ENCODE results near the gene JARID2. TPM values are rescaled to one million over a fixed set of nuclear protein-coding genes. Genes with fewer than 3 reads are reported as not detected.

The JARID2 gene
- total RNA-seq, 2 experiments from 2014 or later, result 27.5 to 27.6 TPM

DNA sequence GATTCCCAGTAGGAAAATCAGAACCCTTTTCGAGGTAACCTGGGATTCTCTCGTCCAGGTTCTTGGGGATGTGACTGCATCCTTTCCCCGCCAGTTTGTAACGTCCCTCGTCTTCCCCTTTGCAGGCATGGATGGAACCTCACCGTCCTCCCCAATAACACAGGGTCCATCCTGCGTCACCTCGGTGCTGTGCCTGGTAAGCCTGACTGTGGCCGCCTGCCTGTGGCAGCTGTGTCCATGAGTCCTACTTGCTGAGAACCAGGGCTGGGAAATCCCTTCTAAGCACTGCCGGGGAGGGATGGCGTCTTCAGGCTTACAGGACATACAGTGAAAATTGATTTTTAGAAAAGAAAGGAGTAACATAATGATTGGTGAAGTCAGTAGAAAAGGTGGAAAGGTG lies 261.4 kb downstream of the JARID2 start:
- POLR2A ChIA-PET, result no interaction called here
- Mint-ChIP-seq H3K36me3 (ENCODE audit: low read depth) (peaks cover 13% of the 10 kb centered on the region), H3K9me3 (no peaks in the 10 kb centered on the region), H3K27me3 (no peaks in the 10 kb centered on the region), H3K4me3 (no peak overlapping the region), H3K4me1 (no peaks in the 10 kb centered on the region), H3K27ac (peak overlapping the region; percentile 2)
- CTCF ChIA-PET, result no interaction called here
- DNase-seq, result no peak

DNA sequence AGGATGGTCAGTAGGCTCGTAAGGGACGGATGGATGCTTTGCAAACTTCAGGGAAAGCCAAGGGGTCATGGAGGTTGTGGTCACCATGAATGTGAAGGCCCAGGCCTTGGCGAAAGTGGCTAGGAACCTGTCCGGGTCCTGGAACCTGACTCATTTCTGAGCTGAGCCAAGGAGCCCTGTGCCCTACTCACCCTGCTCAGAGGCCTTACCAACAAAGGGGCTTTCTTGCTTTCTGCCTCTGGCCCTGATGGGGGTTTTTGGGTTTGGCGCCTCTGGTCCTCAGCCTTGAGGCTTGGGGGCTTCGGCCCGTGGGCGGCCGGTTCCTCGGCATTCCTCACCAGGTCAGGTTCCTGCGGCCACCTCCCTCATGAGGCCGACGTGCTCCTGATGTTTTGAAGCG lies 261.9 kb downstream of the JARID2 start:
- Mint-ChIP-seq H3K27ac (no peak overlapping the region), H3K4me1 (no peaks in the 10 kb centered on the region), H3K4me3 (no peak overlapping the region), H3K27me3 (no peaks in the 10 kb centered on the region), H3K9me3 (no peaks in the 10 kb centered on the region), H3K36me3 (ENCODE audit: low read depth) (peaks cover 18% of the 10 kb centered on the region)
- DNase-seq, result no peak
- ChIA-PET POLR2A (no interaction called here), CTCF (no interaction called here)

DNA sequence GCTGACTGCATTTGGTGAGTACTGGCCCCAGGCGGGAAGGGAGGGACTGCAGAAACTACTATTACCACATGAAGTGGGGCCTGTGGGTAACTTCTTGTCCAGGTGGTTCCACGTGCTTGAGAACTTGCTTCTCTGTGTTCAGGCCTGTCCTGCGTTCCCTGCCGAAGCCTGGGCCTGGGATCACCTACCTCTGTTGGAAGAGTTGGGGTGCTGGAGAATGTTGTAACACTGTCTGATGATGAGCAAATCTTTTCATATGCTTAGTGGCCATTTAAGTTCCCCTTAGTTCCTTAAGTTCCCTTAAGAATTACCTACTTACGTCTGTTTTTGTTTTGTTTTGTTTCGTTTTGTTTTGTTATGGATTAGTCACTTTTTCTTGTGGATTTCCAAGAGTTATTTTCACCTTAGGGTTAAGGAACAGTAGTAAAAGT lies 262.6 kb downstream of the JARID2 start:
- Mint-ChIP-seq H3K9me3 (no peaks in the 10 kb centered on the region), H3K27ac (no peak overlapping the region), H3K4me3 (no peak overlapping the region), H3K4me1 (no peaks in the 10 kb centered on the region), H3K36me3 (ENCODE audit: low read depth) (peaks cover 23% of the 10 kb centered on the region), H3K27me3 (no peaks in the 10 kb centered on the region)
- ChIA-PET POLR2A (no interaction called here), CTCF (no interaction called here)
- no peak for DNase-seq

DNA sequence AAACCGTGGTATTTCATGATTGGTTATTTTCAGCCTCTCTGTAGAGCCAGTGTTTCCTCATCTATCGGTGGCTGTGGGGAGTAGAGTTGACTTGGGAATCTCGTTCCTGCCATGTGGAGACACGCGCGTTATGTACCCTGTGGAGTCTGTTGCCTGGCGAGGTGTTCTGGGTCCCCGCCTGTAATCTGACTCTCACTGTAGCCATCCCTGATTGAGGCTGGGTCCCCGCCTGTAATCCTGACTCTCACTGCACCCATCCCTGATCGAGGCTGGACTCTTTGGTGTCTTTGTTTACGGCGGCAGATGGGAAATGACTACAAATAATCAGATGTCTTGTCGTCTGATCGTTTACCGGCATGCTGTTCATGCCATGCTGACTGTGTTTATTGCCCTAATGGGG lies 263.1 kb downstream of the JARID2 start:
- DNase-seq, result no peak
- H3K27ac Mint-ChIP-seq, result no peak overlapping the region

DNA sequence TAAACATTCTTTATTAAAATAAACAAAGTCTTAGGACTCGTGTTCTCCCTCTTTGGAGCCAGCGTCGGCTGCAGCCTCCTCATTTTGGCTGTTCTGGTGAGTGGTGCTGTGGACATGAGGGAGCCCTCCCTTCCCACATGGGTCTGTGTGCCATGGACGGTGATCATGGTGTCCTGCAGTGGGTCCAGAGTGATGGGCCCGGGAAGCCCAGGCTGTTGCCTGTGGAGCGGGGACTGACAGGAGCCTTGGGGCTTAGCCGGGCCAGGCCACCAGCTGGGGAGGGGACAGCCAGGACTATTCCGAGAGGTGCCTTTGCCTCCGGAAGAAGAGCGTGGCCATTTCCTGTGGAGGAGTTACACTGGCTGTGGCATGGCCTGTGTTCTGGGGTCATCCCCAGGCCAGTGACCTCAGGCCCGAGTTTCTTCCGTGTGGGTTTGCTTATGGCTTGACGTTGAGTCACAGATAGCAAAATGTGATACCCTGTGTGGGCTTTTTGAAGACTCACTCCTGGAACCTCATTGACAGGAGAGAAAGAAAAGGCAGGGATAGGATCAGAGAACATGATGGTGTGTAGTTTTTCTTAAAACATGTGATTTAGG lies 263.6 kb downstream of the JARID2 start:
- H3K27me3 Mint-ChIP-seq, result no peaks in the 10 kb centered on the region
- peaks cover 31% of the 10 kb centered on the region for H3K36me3 Mint-ChIP-seq (ENCODE audit: low read depth)
- H3K9me3 Mint-ChIP-seq, result no peaks in the 10 kb centered on the region

More for the DNA sequence above, 263.1 kb downstream of the JARID2 start:
- ChIA-PET POLR2A (no interaction called here), CTCF (no interaction called here)
- Mint-ChIP-seq H3K4me3 (no peak overlapping the region), H3K9me3 (no peaks in the 10 kb centered on the region), H3K4me1 (no peaks in the 10 kb centered on the region), H3K36me3 (ENCODE audit: low read depth) (peaks cover 26% of the 10 kb centered on the region), H3K27me3 (no peaks in the 10 kb centered on the region)

DNA sequence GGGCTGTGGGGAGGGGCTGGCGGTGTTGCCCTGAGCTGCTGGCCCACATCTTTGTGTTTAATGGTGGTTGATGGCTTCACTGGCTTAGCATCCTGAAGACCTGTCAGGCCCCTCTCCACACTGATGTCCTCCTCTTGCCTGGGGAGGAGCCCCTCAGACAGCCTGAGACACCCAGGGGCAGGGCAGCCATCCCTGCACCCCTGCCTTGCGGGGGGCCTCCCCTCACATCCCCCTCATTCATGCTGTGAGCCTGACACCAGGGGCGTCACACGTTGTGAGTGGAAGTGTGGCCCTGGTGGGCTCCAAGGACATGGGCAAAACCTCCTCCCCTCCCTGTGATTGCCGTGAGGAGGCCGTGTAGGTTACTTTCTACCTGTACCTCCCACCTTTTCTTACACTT lies 264.3 kb downstream of the JARID2 start:
- H3K4me1 Mint-ChIP-seq, result peaks cover 7% of the 10 kb centered on the region
- H3K9me3 Mint-ChIP-seq, result no peaks in the 10 kb centered on the region
- no peak overlapping the region for H3K27ac Mint-ChIP-seq
- peaks cover 38% of the 10 kb centered on the region for H3K36me3 Mint-ChIP-seq (ENCODE audit: low read depth)
- CTCF ChIA-PET, result no interaction called here
- no peaks in the 10 kb centered on the region for H3K27me3 Mint-ChIP-seq
- no peak for DNase-seq
- POLR2A ChIA-PET, result no interaction called here
- no peak overlapping the region for H3K4me3 Mint-ChIP-seq

More for the DNA sequence above, 263.6 kb downstream of the JARID2 start:
- no peak overlapping the region for H3K4me3 Mint-ChIP-seq
- no peak overlapping the region for H3K27ac Mint-ChIP-seq
- POLR2A ChIA-PET, result no interaction called here
- peaks cover 1% of the 10 kb centered on the region for H3K4me1 Mint-ChIP-seq
- CTCF ChIA-PET, result no interaction called here
- DNase-seq, result no peak

DNA sequence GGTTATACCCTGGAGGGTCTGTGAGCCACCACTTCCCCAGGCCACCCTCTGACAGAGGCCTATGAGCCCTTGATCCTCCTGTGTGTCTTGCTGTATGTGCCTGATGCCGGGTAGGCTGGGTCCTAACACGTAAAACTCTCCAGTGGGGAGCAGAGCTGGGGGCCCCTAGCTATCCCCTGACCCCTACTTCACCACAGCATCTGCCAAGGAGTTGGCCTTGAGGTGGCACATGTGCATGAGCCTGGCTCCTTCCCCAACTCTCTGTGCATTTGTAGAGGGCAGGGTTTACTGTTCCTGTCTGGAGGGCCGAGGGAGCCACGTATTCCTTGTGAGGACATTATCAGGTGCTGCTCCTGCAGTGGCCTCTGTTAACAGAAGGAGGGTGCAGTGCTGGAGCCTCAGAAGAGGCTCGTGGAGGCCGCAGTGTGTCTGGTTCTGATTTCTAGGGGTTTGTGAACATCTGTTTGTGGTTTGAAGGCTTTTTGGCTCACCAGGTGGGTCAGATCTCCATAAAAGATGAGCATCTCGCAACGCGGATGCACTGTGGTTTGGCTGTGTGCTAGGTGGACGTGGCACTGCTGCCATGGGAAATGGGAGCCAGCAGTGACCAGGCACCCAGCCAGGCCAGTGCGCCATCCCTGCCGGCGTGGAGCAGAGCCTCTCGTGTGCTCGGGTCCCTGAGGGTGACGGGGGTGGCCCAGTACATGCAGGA lies 264.8 kb downstream of the JARID2 start:
- no peak overlapping the region for H3K27ac Mint-ChIP-seq
- peaks cover 38% of the 10 kb centered on the region for H3K36me3 Mint-ChIP-seq (ENCODE audit: low read depth)
- H3K9me3 Mint-ChIP-seq, result no peaks in the 10 kb centered on the region
- H3K4me1 Mint-ChIP-seq, result peaks cover 8% of the 10 kb centered on the region
- ChIA-PET POLR2A (no interaction called here), CTCF (no interaction called here)
- no peak overlapping the region for H3K4me3 Mint-ChIP-seq
- no peak for DNase-seq
- H3K27me3 Mint-ChIP-seq, result no peaks in the 10 kb centered on the region

DNA sequence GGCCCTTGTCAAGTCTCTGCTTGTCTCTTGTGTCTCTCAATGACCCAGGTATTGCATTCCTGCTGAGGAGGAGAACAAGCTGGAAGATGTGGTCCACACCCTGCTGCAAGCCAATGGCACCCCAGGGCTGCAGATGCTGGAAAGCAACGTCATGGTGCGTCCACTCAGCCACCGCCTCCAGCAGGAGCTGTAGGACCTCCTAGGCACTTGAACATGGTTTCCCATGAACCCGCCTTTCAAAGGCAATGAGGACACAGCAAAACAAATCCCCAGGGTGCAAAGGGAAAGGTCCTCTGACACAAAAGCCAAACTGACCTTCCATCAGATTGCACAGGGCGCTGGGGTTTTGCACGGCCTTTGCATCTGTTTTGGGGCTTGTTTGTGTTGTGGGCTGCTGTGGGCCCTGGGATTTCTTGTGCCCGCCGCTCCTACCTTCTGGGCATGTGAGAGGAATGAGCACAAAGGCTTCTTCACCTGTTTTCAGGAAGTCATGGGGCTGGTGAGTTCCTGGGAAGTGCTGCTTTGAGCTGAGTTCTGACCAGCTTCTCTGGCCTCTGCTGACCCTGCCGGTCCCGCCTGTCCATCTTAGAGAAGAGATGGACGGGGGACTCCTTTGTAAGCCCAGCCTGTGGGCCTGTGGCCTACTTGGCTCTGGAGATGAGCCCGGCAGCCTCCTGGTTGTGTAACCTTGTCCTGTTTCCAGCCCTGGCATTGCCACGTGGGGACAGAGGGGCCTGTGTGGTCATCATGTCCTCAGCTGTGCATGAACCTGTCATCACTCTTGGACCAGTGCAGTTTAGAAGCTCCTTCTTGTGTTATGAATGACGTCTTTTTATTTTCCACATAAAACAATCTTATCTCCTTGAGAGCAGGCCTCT lies 265.6 kb downstream of the JARID2 start:
- POLR2A ChIA-PET, result no interaction called here
- Mint-ChIP-seq H3K36me3 (ENCODE audit: low read depth) (peaks cover 38% of the 10 kb centered on the region), H3K9me3 (no peaks in the 10 kb centered on the region), H3K27me3 (no peaks in the 10 kb centered on the region), H3K4me1 (peaks cover 8% of the 10 kb centered on the region), H3K4me3 (no peak overlapping the region), H3K27ac (no peak overlapping the region)
- no peak for DNase-seq
- CTCF ChIA-PET, result interaction anchor here (0.8 kb wide), 1 partner anchor 8 kb away, joined by 3 read pairs; no protein-coding TSS in a partner anchor

DNA sequence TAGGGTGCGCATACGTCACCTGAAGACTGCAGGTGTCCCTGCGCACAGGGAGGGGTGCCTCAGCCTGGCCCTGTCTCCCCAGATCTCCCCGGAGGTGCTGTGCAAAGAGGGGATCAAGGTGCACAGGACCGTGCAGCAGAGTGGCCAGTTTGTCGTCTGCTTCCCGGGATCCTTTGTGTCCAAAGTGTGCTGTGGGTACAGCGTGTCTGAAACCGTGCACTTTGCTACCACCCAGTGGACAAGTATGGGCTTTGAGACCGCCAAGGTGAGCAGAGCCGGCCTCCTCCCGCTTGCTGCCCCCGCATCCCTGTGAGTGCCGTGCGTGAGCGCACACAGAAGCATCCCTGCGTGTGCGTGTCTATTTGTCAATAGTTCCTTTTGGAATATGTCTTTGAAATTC lies 266.3 kb downstream of the JARID2 start:
- POLR2A ChIA-PET, result no interaction called here
- no peak overlapping the region for H3K4me3 Mint-ChIP-seq
- H3K36me3 Mint-ChIP-seq (ENCODE audit: low read depth), result peaks cover 38% of the 10 kb centered on the region
- CTCF ChIA-PET, result interaction anchor here (0.8 kb wide), 1 partner anchor 8 kb away, joined by 3 read pairs; no protein-coding TSS in a partner anchor
- no peak for DNase-seq
- H3K27ac Mint-ChIP-seq, result no peak overlapping the region
- H3K9me3 Mint-ChIP-seq, result no peaks in the 10 kb centered on the region
- H3K27me3 Mint-ChIP-seq, result no peaks in the 10 kb centered on the region
- peaks cover 8% of the 10 kb centered on the region for H3K4me1 Mint-ChIP-seq

DNA sequence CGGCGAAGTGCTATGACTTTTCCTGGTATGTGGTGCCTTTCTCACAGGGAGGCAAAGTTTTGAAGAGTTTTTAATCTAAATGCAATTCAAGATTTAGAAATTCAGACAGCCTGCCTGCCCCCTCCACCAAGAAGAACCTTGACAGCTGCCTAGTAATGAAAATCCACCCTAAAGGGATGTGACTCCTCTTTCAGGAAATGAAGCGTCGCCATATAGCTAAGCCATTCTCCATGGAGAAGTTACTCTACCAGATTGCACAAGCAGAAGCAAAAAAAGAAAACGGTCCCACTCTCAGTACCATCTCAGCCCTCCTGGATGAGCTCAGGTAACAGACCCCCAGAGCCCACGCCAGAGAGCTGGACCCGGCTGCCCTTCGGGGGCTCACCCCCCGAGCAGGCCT lies 266.9 kb downstream of the JARID2 start:
- peaks cover 8% of the 10 kb centered on the region for H3K4me1 Mint-ChIP-seq
- no peak overlapping the region for H3K4me3 Mint-ChIP-seq
- no peak for DNase-seq
- peaks cover 35% of the 10 kb centered on the region for H3K36me3 Mint-ChIP-seq (ENCODE audit: low read depth)
- ChIA-PET POLR2A (no interaction called here), CTCF (no interaction called here)
- H3K9me3 Mint-ChIP-seq, result no peaks in the 10 kb centered on the region
- no peaks in the 10 kb centered on the region for H3K27me3 Mint-ChIP-seq
- no peak overlapping the region for H3K27ac Mint-ChIP-seq

DNA sequence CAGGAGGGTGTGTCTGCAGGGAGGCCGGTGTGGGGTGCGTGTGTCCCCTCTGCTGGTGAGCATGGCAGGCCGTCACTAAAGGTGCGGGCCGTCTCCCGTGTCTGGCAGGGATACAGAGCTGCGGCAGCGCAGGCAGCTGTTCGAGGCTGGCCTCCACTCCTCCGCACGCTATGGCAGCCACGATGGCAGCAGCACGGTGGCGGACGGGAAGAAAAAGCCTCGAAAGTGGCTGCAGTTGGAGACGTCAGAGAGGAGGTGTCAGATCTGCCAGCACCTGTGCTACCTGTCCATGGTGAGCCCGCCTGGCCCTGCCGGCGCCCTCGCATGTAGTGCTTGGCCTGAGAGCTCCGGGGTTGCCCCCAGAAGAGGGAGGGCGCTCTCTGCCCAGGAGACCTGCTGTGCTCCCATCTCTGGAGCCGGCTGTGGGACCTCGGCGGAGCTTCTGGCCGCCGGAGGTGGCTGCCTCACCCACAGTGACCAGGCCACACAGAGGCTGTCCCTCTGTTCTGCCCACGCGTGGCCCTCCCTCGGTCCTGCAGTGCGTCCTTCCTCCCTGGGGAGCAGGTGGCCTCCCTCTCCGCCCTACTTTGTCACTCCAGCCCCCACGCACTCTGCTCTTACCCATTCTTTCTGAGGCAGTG lies 267.4 kb downstream of the JARID2 start:
- H3K27me3 Mint-ChIP-seq, result no peaks in the 10 kb centered on the region
- CTCF ChIA-PET, result no interaction called here
- POLR2A ChIA-PET, result no interaction called here
- no peak overlapping the region for H3K27ac Mint-ChIP-seq
- H3K9me3 Mint-ChIP-seq, result no peaks in the 10 kb centered on the region
- peaks cover 8% of the 10 kb centered on the region for H3K4me1 Mint-ChIP-seq
- peaks cover 34% of the 10 kb centered on the region for H3K36me3 Mint-ChIP-seq (ENCODE audit: low read depth)
- H3K4me3 Mint-ChIP-seq, result no peak overlapping the region
- no peak for DNase-seq

DNA sequence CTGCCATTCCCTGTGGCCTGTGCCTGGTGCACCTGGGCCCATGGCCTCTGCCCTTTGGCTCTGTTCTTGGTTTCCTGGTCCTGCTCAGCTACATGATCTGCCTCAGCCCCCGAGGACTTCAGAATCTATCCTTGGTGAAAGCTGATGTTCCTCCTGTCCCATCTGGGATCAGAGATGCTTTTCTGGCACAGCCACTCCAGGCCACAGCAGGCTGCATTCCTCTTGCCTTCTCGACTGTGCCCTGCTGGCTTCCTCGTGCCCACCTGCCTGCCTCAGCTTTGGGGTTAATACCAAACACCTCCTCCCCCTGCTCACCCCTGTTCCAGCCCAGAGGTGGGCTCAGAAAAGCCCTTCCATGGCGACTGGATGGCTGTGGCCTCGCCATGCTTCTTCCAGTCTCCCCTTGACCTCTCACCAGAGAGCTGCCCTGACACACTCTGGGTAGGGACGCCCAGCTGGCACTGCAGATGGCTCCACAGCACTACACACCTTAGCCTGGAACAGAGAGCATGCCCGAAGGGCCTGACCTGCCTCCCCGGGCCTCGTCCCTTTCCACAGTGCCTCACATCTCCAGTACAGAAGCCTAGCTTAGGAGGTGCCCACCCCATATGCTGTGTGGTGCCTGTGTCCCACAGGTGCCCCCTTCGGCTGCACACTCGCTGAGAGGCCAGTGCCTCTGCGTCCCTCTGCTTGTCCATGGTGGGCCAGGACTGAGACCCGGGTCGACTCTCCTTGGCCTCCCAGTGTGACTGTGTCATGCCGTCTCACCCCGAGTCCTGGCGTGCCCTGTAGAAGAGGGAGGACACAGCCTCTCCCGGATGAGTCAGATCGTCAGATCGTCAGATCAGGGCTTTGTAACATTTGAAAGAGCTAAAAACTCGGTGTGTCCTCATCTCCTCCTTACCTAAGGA lies 268.2 kb downstream of the JARID2 start:
- peaks cover 36% of the 10 kb centered on the region for H3K36me3 Mint-ChIP-seq (ENCODE audit: low read depth)
- H3K4me3 Mint-ChIP-seq, result no peak overlapping the region
- no peak overlapping the region for H3K27ac Mint-ChIP-seq
- ChIA-PET CTCF (interaction anchor here (1.3 kb wide), 1 partner anchor 17 kb away, joined by 6 read pairs; no protein-coding TSS in a partner anchor), POLR2A (no interaction called here)
- H3K9me3 Mint-ChIP-seq, result no peaks in the 10 kb centered on the region
- H3K27me3 Mint-ChIP-seq, result no peaks in the 10 kb centered on the region
- peaks cover 8% of the 10 kb centered on the region for H3K4me1 Mint-ChIP-seq
- no peak for DNase-seq

All from activated CD4-positive, alpha-beta T cell treated with anti-CD3 and anti-CD28 coated beads, Interleukin-2, amount 10 ng/mL, durations not matched to agents 7 days and 5 days (primary cell).